GM12878 (cell line): ENCODE data around the gene MED31. TPM values are rescaled to one million over a fixed set of nuclear protein-coding genes. Genes with fewer than 3 reads are reported as not detected.

Experiments used
- ATAC-seq: fragments of 200-7000 bp; cut with Tn5 transposase; 3 replicates; pipeline ENCODE4 v1.9.1; 2020; ENCODE audit warnings: mild to moderate bottlenecking, moderate library complexity
- BruUV-seq: library from RNA; stranded (reverse); fragments of 400-500 nt; replicated peaks from 2 replicates; lab custom pipeline; 2021; lab: Mats Ljungman, UMichigan
- CTCF ChIA-PET: fragments of 300-600 bp; sonication (Branson Sonifier 250); formaldehyde crosslinking; extraction: SDS; loops from one replicate; lab custom pipeline; 2021; ENCODE audit warnings: inconsistent platforms; lab: Yijun Ruan, JAX
- POLR2A ChIA-PET: fragments of 350-600 bp; formaldehyde crosslinking; extraction: SDS; loops from one replicate; lab custom pipeline; 2021; ENCODE audit warnings: inconsistent platforms; lab: Charles Lee
- RAD21 ChIA-PET: fragments of 300-600 bp; sonication (Branson Sonifier 250); formaldehyde crosslinking; loops from one replicate; lab custom pipeline; 2023; ENCODE audit warnings: antibody characterized with exemption; ENCODE audit not compliant: unreplicated experiment; lab: Charles Lee
- SMC1A ChIA-PET: fragments of 300-600 bp; sonication (Branson Sonifier 250); formaldehyde crosslinking; loops from one replicate; lab custom pipeline; 2023; ENCODE audit not compliant: unreplicated experiment, uncharacterized antibody; lab: Charles Lee
- DNase-seq: peaks from one replicate; pipeline ENCODE4 v3.0.0-alpha.2; 2011; ENCODE audit warnings: low read depth, low spot score
- FAIRE-seq: peaks from 3 replicates; lab custom pipeline; 2011; peaks lifted over from hg19 to GRCh38; lab: Jason Lieb, UNC
- H2AFZ ChIP-seq: 2 replicates; pipeline ENCODE4 v1.6.0; 2011; ENCODE audit warnings: low read depth, low read length, control low read depth; ENCODE audit not compliant: control insufficient read depth
- H3K27ac ChIP-seq: 2 replicates; pipeline ENCODE4 v1.5.1; 2011; ENCODE audit warnings: control low read depth; ENCODE audit not compliant: control insufficient read depth, insufficient read depth
- H3K27me3 ChIP-seq, 2 experiments: replicated peaks in 1 of 2; 2 replicates each; pipeline versions ENCODE4 v1.6.0 to v1.6.1; 2011; ENCODE audit warnings: low read length in 1 of 2; ENCODE audit not compliant: control insufficient read depth in 2 of 2, insufficient read depth in 2 of 2
- H3K36me3 ChIP-seq, 2 experiments: 2 replicates each; pipeline ENCODE4 v1.5.1; 2011; ENCODE audit warnings: low read length in 1 of 2; ENCODE audit not compliant: control insufficient read depth in 2 of 2, insufficient read depth in 2 of 2
- H3K4me1 ChIP-seq: 2 replicates; pipeline ENCODE4 v1.6.1; 2011; ENCODE audit warnings: mild to moderate bottlenecking, low read length, moderate library complexity, mixed read lengths; ENCODE audit not compliant: control insufficient read depth, insufficient read depth
- H3K4me2 ChIP-seq: 2 replicates; pipeline ENCODE4 v1.6.0; 2011; ENCODE audit warnings: control low read depth; ENCODE audit not compliant: control insufficient read depth, insufficient read depth
- H3K4me3 ChIP-seq: fragments of 200-600 bp; sonication (generic); 2 replicates; pipeline ENCODE4 v1.5.1; 2016
- H3K79me2 ChIP-seq: 2 replicates; pipeline ENCODE4 v1.6.0; 2011; ENCODE audit warnings: low read length; ENCODE audit not compliant: control insufficient read depth, insufficient read depth
- H3K9ac ChIP-seq: 2 replicates; pipeline ENCODE4 v1.8.0; 2011; ENCODE audit warnings: low read length, control low read depth, mixed read lengths; ENCODE audit not compliant: control insufficient read depth, insufficient read depth
- H3K9me3 ChIP-seq: replicated peaks from 3 replicates; pipeline ENCODE4 v1.5.1; 2011; ENCODE audit warnings: mild to moderate bottlenecking, low read length; ENCODE audit not compliant: control insufficient read depth, insufficient read depth
- H4K20me1 ChIP-seq: 2 replicates; pipeline ENCODE4 v1.6.0; 2011; ENCODE audit not compliant: control insufficient read depth, insufficient read depth
- CEBPB ChIP-seq, 2 experiments: fragments of 150-350 bp in 1 of 2; IDR thresholded peaks; 2 replicates each; pipeline ENCODE4 v1.6.1; 2012 to 2014; ENCODE audit warnings: low read depth in 2 of 2, low read length in 2 of 2, borderline replicate concordance in 1 of 2, inconsistent platforms in 1 of 2
- CREB1 ChIP-seq: IDR thresholded peaks from 2 replicates; pipeline ENCODE4 v1.6.1; 2012; ENCODE audit warnings: low read depth, mild to moderate bottlenecking, inconsistent platforms
- CTCF ChIP-seq, 3 experiments: IDR thresholded peaks in 2 of 3; conservative IDR thresholded peaks in 1 of 3; 2 replicates each; pipeline ENCODE4 v1.5.1; 2011; ENCODE audit warnings: low read depth in 3 of 3, low read length in 3 of 3, mild to moderate bottlenecking in 3 of 3, control low read depth in 2 of 3, moderate library complexity in 2 of 3, inconsistent platforms in 1 of 3, mixed read lengths in 1 of 3; ENCODE audit not compliant: control insufficient read depth in 2 of 3, insufficient read depth in 1 of 3; ENCODE audit errors: extremely low read depth in 1 of 3
- GATAD2B ChIP-seq: fragments of 450-650 bp; conservative IDR thresholded peaks from 2 replicates; pipeline ENCODE4 v1.6.1; 2017; ENCODE audit warnings: low read depth, mild to moderate bottlenecking, moderate library complexity
- IRF5 ChIP-seq: fragments of 450-650 bp; IDR thresholded peaks from 2 replicates; pipeline ENCODE4 v1.6.1; 2017; ENCODE audit warnings: borderline replicate concordance
- JUNB ChIP-seq: IDR thresholded peaks from 2 replicates; pipeline ENCODE4 v1.6.1; 2016; ENCODE audit warnings: antibody characterized with exemption, mild to moderate bottlenecking
- NKRF ChIP-seq: fragments of 450-650 bp; conservative IDR thresholded peaks from 2 replicates; pipeline ENCODE4 v1.6.1; 2017; ENCODE audit warnings: mild to moderate bottlenecking, moderate library complexity
- POLR2AphosphoS2 ChIP-seq: IDR thresholded peaks from 2 replicates; pipeline ENCODE4 v1.6.1; 2011; ENCODE audit warnings: low read depth, mild to moderate bottlenecking, low read length, improper control_type of control experiment, moderate library complexity
- RBBP5 ChIP-seq: fragments of 200-600 bp; sonication (generic); conservative IDR thresholded peaks from 2 replicates; pipeline ENCODE4 v1.6.1; 2016
- RELB ChIP-seq: fragments of 450-650 bp; IDR thresholded peaks from 2 replicates; pipeline ENCODE4 v1.6.1; 2017; ENCODE audit warnings: low read depth, mild to moderate bottlenecking, moderate library complexity
- SREBF1 ChIP-seq: IDR thresholded peaks from 2 replicates; pipeline ENCODE4 v1.6.1; 2012; ENCODE audit warnings: mild to moderate bottlenecking, low read length
- STAT3 ChIP-seq: IDR thresholded peaks from 2 replicates; pipeline ENCODE4 v1.6.1; 2011; ENCODE audit warnings: low read depth, low read length, improper control_type of control experiment
- SUPT20H ChIP-seq: IDR thresholded peaks from 2 replicates; pipeline ENCODE4 v1.6.1; 2011; ENCODE audit warnings: low read depth, mild to moderate bottlenecking, low read length, moderate library complexity, borderline replicate concordance; ENCODE audit not compliant: control insufficient read depth
- USF1 ChIP-seq: IDR thresholded peaks from 2 replicates; pipeline ENCODE4 v1.6.1; 2011; ENCODE audit warnings: borderline replicate concordance, low read depth, mild to moderate bottlenecking, moderate library complexity, mixed read lengths, low read length; ENCODE audit not compliant: insufficient read depth; ENCODE audit errors: extremely low read length
- ZNF622 ChIP-seq: fragments of 450-650 bp; IDR thresholded peaks from 2 replicates; pipeline ENCODE4 v1.6.1; 2017; ENCODE audit warnings: mild to moderate bottlenecking, inconsistent platforms
- WGBS: methylation state at CpG from one replicate; pipeline ENCODE4 v1.1.6; 2016; ENCODE audit warnings: low lambda C conversion rate; ENCODE audit not compliant: insufficient replicate concordance, insufficient coverage; ENCODE audit errors: missing lambda C conversion rate; 5-methylcytosine and 5-hydroxymethylcytosine counted together
- in situ Hi-C: fragments of 300-500 bp; cut with MboI; formaldehyde crosslinking; loops from 9 replicates; pipeline ENCODE4 v1.14.3; 2018; ENCODE audit warnings: mixed read lengths
- intact Hi-C: fragments of 100-400 bp; cut with micrococcal nuclease; formaldehyde crosslinking; loops from one replicate; pipeline ENCODE4 v1.14.2; 2022; ENCODE audit not compliant: unreplicated experiment
- polyA plus RNA-seq, 11 experiments: library from polyadenylated mRNA; depleted of rRNA in 4 of 11; unstranded in 6 of 11; stranded (reverse) in 5 of 11; fragments of >200 nt; fragmentation: Nextera tagmentation in 4 of 11; fragmentation: Illumina TruSeq in 1 of 11; extraction: Ambion mirVana in 4 of 11; extraction: Trizol in 1 of 11; gene quantifications; 1 replicate in 1 of 11; 2 replicates in 10 of 11; pipeline versions ENCODE4 v1.2.1 to v1.2.3, GENCODE V29; 2011 to 2016; ENCODE audit warnings: inconsistent platforms in 2 of 11, missing spikeins in 2 of 11, low read depth in 1 of 11
- total RNA-seq, 4 experiments: library from RNA; depleted of rRNA in 3 of 4; stranded (reverse); fragments of >200 nt in 3 of 4; fragmentation: Illumina TruSeq in 1 of 4; extraction: Trizol in 1 of 4; gene quantifications; 2 replicates each; pipeline versions ENCODE4 v1.2.1 to v1.2.3, GENCODE V29; 2013 to 2021

MED31 gene
- total and polyA plus RNA-seq, 10 of the 15 experiments (the other 5 are each of a cell fraction or from before 2014, with no cell fraction given), result 14.4 to 71.1 (median 34.6) TPM

GRCh38 chr17:6675201-6675825, 23.9 kb upstream of the MED31 start (continued):
- TF ChIP-seq RELB (no peak), IRF5 (no peak)

- FAIRE-seq (no peak), ATAC-seq (no peak), DNase-seq (no peak)
- WGBS, result 73% methylated on average over 13 of the region's 13 CpGs
- Histone ChIP-seq H3K4me2 (no peak overlapping the region), H3K36me3 (no peaks in the 10 kb centered on the region), H3K4me1 (peaks cover 4% of the 10 kb centered on the region; the same call in 1 of the 2 replicates), H2AFZ (no peak overlapping the region), H3K9ac (no peak overlapping the region), H3K9me3 (no peaks in the 10 kb centered on the region), H3K4me3 (no peak overlapping the region), H3K27me3 (peaks cover 0 to 5% of the 10 kb centered on the region in 2 experiments; a peak in 3 of 4 replicates), H3K27ac (no peak overlapping the region), H3K79me2 (no peaks in the 10 kb centered on the region), H4K20me1 (no peaks in the 10 kb centered on the region)
- ChIA-PET RAD21 (no interaction called here), CTCF (no interaction called here), SMC1A (no interaction called here), POLR2A (no interaction called here)
- intact Hi-C loops (no loop called here), in situ Hi-C loops (no loop called here)
- BruUV-seq, result no TSS peak
- TF ChIP-seq SUPT20H (no peak), SREBF1 (no peak), CREB1 (no peak), USF1 (no peak), JUNB (no peak), CEBPB (IDR thresholded peaks at IDR 0.05; ENCODE audit: borderline replicate concordance in 1 of 2, low read depth in 2 of 2, low read length in 2 of 2) (no peak), STAT3 (no peak), ZNF622 (no peak), NKRF (no peak), CTCF (IDR thresholded peaks at IDR 0.05 in 2 of 3, conservative IDR thresholded peaks at IDR 0.05 in 1 of 3; ENCODE audit: control insufficient read depth in 2 of 3, extremely low read depth in 1 of 3, insufficient read depth in 1 of 3, low read depth in 3 of 3, low read length in 3 of 3) (no peak), RBBP5 (no peak), POLR2AphosphoS2 (no peak), GATAD2B (no peak)
Measured at GRCh38 chr17:6674586-6674985, 23.2 kb upstream of the MED31 start.
